Measurements from ENCODE around the gene RBFOX1.

The RBFOX1 gene

DNA sequence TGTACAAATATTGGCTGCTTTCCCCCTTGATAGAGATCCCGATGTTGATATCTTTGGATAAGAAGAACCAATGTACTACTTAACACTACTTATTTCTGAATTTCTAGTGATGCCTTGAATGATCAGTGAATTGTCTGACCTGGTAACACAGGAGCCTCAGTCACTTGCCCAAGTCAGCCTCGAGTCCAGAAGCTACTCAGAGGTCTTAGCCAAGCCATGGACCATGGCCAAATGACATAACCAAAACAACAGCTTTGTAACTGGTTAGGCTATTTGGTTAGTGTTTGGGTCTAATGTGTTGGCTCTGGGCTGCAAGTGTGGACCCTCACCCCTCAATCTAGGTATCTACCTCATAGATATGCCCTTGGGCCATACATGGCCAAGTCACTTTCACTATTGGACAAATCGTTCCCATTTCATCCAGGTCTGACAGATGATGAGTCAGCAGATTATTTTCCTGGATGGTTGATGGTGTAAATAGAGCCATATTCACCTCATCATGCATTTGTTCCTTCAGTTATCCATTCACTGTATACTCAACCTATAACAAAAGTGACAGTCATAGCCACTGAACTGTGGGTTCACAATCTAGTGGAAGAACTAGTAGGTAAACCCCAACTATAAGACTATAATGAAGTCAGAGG is 3.5 kb downstream of the RBFOX1 start:
- Histone ChIP-seq H3K9ac (ENCODE audit: low read depth, low read length) (no peak overlapping the region), H3K27ac (ENCODE audit: low read length) (no peak overlapping the region), H3K4me3 (ENCODE audit: low read length) (no peak overlapping the region), H3K27me3 (ENCODE audit: insufficient read depth, low read length) (no peaks in the 10 kb centered on the region), H3K4me1 (ENCODE audit: insufficient read depth, low read length) (no peaks in the 10 kb centered on the region), H3K9me3 (ENCODE audit: insufficient read depth, low read depth, low read length) (no peaks in the 10 kb centered on the region), H3K36me3 (ENCODE audit: insufficient read depth, low read depth, low read length) (no peaks in the 10 kb centered on the region)

DNA sequence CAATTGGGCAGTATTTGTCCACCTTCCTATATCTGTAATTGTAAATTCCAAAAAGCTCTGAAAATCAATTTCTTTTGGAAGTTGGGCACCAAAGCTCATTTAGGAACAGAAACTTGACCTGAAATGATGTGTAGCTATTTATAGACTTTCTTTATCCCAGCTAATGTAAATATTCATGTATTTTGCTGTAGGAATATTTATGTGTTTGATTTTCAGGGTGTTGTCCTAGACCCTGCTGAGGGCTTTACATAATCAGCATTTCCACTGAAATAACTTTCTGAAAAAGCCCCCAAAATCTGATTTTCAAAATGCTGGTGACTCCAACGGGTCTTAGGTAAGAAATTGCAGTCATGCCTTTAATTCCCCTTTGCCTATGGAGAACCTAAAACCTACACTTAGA is 4.1 kb downstream of the RBFOX1 start:
- no peak overlapping the region for H3K27ac ChIP-seq (ENCODE audit: low read length)
- H3K4me3 ChIP-seq (ENCODE audit: low read length): no peak overlapping the region
- no peaks in the 10 kb centered on the region for H3K9me3 ChIP-seq (ENCODE audit: insufficient read depth, low read depth, low read length)
- H3K4me1 ChIP-seq (ENCODE audit: insufficient read depth, low read length): no peaks in the 10 kb centered on the region
- H3K9ac ChIP-seq (ENCODE audit: low read depth, low read length): no peak overlapping the region
- H3K27me3 ChIP-seq (ENCODE audit: insufficient read depth, low read length): no peaks in the 10 kb centered on the region
- H3K36me3 ChIP-seq (ENCODE audit: insufficient read depth, low read depth, low read length): no peaks in the 10 kb centered on the region

DNA sequence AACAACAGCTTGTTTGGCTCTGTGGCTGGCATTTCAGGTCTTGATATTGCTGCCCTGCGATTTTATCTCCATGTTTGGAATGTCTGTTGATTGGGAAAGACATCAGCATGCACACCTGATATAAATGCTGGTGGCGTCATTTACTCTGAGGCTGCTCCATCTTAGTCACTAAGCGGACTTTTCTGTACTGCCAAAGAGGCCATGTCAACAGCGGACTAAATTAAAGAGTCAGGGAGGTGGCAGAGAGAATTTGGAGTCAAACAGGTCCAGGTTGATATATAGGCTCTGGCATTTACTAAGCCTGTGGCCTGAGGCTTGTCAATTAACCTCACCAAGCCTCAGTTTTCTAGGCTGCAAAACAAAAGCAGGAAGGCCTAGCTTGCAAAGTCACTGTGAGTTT is 6.2 kb downstream of the RBFOX1 start:
- Histone ChIP-seq H3K9ac (ENCODE audit: low read depth, low read length) (no peak overlapping the region), H3K27ac (ENCODE audit: low read length) (no peak overlapping the region), H3K27me3 (ENCODE audit: insufficient read depth, low read length) (no peaks in the 10 kb centered on the region), H3K4me3 (ENCODE audit: low read length) (no peak overlapping the region), H3K36me3 (ENCODE audit: insufficient read depth, low read depth, low read length) (no peaks in the 10 kb centered on the region), H3K9me3 (ENCODE audit: insufficient read depth, low read depth, low read length) (no peaks in the 10 kb centered on the region), H3K4me1 (ENCODE audit: insufficient read depth, low read length) (no peaks in the 10 kb centered on the region)

DNA sequence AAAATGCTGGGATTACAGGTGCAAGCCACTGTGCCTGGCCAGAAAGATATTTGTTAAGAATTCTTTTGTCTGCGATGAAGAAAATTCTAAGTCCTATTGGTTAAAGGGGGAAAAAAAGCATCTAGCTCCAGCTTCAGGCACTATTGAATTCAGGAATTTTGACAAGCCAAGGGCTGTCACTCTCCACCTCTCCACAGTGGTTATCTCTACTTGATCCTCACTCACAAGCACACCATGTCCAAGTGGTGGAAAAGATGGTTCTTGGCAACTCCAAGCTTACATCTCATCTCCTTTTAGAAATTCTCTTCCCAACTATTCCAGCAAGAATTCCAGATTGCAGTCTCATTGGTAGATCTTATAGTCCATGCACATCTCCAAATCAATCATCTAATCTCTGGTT is 7.1 kb downstream of the RBFOX1 start:
- no peaks in the 10 kb centered on the region for H3K4me1 ChIP-seq (ENCODE audit: insufficient read depth, low read length)
- H3K27me3 ChIP-seq (ENCODE audit: insufficient read depth, low read length): no peaks in the 10 kb centered on the region
- H3K9me3 ChIP-seq (ENCODE audit: insufficient read depth, low read depth, low read length): no peaks in the 10 kb centered on the region
- no peaks in the 10 kb centered on the region for H3K36me3 ChIP-seq (ENCODE audit: insufficient read depth, low read depth, low read length)
- H3K9ac ChIP-seq (ENCODE audit: low read depth, low read length): no peak overlapping the region
- H3K27ac ChIP-seq (ENCODE audit: low read length): no peak overlapping the region
- no peak overlapping the region for H3K4me3 ChIP-seq (ENCODE audit: low read length)

DNA sequence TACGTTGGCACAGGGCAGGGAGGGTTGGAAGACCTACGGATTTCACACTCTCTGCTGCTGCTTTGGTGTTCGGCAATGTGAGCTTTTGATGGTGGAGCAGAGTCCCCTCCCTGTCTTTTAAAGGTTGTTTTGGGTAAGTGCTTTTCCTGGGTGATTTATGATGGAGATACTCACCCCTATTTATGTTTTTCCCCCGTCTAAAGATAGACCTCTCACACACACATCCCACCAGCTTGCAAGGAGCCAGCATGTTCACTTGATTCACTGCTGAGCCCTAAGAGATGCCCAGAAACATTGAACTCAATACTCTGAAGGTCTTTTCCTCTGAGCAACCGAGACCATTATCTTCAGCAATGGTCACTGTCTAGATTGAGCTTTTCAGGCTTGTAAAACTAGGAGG is 8.3 kb downstream of the RBFOX1 start:
- Histone ChIP-seq H3K9ac (ENCODE audit: low read depth, low read length) (no peak overlapping the region), H3K9me3 (ENCODE audit: insufficient read depth, low read depth, low read length) (no peaks in the 10 kb centered on the region), H3K4me3 (ENCODE audit: low read length) (no peak overlapping the region), H3K27ac (ENCODE audit: low read length) (no peak overlapping the region), H3K4me1 (ENCODE audit: insufficient read depth, low read length) (no peaks in the 10 kb centered on the region), H3K27me3 (ENCODE audit: insufficient read depth, low read length) (no peaks in the 10 kb centered on the region), H3K36me3 (ENCODE audit: insufficient read depth, low read depth, low read length) (no peaks in the 10 kb centered on the region)

DNA sequence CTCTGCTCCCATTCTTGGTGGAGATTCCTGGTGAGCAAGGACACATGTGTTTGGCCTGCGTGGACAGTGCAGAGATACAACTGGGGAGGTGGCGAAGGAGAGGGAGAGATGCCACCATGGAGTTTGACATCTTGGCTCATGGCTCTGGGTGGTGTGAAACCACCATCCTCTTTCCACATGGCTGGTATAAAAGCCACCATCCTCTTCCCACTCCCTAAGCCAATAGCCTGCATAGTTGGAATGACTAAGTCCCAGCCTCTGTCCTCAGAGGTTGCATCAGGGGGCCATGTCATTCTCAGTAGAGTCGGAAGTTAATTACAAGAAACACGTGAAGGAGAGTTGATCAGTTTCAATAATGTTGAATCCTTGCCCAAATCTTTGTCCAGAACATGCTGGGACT is 10.0 kb downstream of the RBFOX1 start:
- no peak overlapping the region for H3K27ac ChIP-seq (ENCODE audit: low read length)
- H3K9me3 ChIP-seq (ENCODE audit: insufficient read depth, low read depth, low read length): no peaks in the 10 kb centered on the region
- H3K9ac ChIP-seq (ENCODE audit: low read depth, low read length): no peak overlapping the region
- no peaks in the 10 kb centered on the region for H3K27me3 ChIP-seq (ENCODE audit: insufficient read depth, low read length)
- no peaks in the 10 kb centered on the region for H3K36me3 ChIP-seq (ENCODE audit: insufficient read depth, low read depth, low read length)
- no peaks in the 10 kb centered on the region for H3K4me1 ChIP-seq (ENCODE audit: insufficient read depth, low read length)
- no peak overlapping the region for H3K4me3 ChIP-seq (ENCODE audit: low read length)

DNA sequence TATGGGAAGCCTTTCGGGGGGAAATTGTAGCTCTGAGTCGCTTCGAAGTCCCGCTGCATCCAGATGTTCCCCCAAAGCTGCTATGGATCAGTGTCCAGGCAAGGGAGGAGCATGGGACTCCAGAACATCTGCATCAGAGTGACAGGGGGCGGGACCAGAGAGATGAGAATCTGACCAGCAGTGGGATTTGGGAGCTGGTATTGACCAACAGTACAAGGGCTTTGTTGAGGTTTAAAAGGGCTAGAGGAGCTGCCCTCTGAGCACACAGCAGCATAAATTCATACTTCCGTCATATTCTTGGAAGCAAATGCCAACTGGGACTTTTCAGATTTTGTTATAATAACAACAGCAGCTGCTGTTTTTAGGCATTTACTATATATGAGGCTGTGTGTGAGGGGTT is 10.6 kb downstream of the RBFOX1 start:
- Histone ChIP-seq H3K9me3 (ENCODE audit: insufficient read depth, low read depth, low read length) (no peaks in the 10 kb centered on the region), H3K4me3 (ENCODE audit: low read length) (no peak overlapping the region), H3K36me3 (ENCODE audit: insufficient read depth, low read depth, low read length) (no peaks in the 10 kb centered on the region), H3K27ac (ENCODE audit: low read length) (no peak overlapping the region), H3K9ac (ENCODE audit: low read depth, low read length) (no peak overlapping the region), H3K27me3 (ENCODE audit: insufficient read depth, low read length) (no peaks in the 10 kb centered on the region), H3K4me1 (ENCODE audit: insufficient read depth, low read length) (no peaks in the 10 kb centered on the region)

DNA sequence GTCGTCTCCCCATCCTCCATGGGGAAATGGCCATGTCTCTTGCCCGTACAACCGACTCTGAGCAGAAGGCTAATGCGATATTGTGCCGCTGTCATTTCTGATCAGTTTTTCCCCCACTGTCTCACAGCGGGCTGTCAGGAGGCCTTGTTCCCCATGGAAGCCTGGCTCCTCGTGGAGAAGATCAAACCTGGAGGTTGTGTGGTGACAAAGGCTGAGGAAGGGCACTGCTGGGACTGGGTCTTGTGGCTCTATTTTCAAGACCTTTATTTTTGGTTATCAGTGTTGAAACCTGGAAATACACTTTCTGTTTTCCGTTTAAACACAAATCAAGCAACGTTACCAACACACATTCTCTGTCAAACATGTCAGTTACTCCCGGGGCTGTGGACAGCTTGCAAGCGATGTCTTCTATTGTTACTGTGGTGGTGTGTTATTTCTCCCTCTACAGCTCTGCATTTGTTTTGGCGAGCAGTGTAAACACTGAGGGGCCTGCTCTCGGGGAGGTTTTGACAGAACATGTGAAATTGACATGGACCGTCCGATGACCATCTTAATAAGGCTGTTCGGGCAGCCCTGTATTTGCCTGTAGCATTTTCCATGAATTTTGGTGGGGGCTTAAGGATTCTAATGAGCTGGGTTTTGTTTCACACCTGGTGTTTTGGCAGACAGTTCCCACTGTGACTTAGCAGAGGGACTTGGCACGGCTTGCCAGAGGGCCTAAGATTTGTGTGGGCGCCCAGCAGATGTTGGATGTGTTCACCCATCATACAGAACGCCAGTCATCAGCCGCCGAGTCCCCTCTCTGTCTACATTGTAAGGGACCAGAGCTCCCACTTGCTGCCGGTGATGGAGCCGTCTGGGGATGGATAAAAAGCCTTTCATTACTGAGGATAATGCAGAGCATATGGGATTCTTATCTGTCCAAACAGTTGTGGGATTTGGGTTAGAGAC is 12.5 kb downstream of the RBFOX1 start:
- no peaks in the 10 kb centered on the region for H3K9me3 ChIP-seq (ENCODE audit: insufficient read depth, low read depth, low read length)
- H3K9ac ChIP-seq (ENCODE audit: low read depth, low read length): no peak overlapping the region
- H3K27ac ChIP-seq (ENCODE audit: low read length): no peak overlapping the region
- H3K36me3 ChIP-seq (ENCODE audit: insufficient read depth, low read depth, low read length): no peaks in the 10 kb centered on the region
- no peaks in the 10 kb centered on the region for H3K4me1 ChIP-seq (ENCODE audit: insufficient read depth, low read length)
- H3K27me3 ChIP-seq (ENCODE audit: insufficient read depth, low read length): no peaks in the 10 kb centered on the region
- H3K4me3 ChIP-seq (ENCODE audit: low read length): no peak overlapping the region

DNA sequence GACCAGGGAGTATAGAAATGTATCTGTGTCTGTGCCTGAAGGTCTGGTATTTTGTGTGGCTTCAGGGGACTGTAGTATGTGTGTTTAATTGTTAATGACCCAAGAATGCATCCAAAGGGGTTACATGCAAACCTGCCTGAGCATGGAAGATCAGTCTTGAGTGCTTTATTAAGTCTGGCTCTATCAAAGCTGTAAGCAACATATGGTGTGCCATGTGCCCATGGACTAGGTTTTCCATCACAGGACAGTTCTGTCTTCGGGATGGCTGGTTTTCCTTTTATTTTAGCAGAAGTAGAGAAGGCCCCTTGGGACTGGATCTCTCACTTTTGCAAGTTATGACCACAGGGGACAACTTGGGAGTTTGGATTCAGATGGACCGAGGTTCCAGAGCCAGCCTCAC is 18.2 kb downstream of the RBFOX1 start:
- Histone ChIP-seq H3K36me3 (ENCODE audit: insufficient read depth, low read depth, low read length) (no peaks in the 10 kb centered on the region), H3K4me3 (ENCODE audit: low read length) (no peak overlapping the region), H3K9ac (ENCODE audit: low read depth, low read length) (no peak overlapping the region), H3K27me3 (ENCODE audit: insufficient read depth, low read length) (no peaks in the 10 kb centered on the region), H3K27ac (ENCODE audit: low read length) (no peak overlapping the region), H3K9me3 (ENCODE audit: insufficient read depth, low read depth, low read length) (no peaks in the 10 kb centered on the region), H3K4me1 (ENCODE audit: insufficient read depth, low read length) (no peaks in the 10 kb centered on the region)

DNA sequence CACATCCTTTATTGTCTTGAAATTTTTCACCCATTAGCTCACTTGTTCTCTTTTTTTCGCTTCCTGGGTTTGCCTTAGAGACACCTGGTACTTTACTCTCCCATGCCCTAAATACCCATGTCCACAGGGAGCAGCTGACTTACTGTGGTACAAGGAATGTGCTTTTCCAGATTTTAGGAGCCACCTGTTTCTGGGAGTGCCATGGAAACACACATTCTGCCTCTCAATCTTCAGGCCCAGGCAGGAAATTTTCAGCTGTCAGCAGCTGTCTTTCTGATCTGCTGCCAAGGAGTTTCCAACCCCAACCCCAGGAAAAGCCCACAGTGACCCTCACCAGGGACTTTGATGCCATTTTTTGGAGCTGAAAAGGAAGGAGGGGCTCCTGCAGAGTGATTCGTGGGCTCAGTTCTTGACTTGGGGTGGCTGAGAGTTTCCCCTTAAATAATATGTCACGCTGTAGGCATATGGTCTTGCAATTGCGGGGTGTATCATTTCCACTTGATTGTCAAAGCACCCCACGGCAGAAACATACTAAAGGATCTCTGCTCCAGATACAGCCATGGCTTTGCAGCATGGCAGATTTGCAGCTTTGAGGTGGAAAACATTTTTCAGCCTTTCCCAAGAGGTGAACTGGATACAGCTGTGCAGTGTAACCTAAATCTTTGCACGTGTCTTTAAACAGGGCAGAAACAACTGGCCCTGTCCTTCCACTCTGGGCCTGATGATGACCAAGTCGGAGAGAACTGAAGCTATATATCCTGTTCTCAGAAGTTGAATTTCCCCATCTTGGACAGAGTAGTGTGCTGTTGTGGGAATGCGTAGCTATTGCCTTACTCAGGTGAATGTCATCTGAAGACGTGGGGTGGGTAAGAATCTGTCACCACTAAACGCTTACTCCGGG is 19.2 kb downstream of the RBFOX1 start:
- no peaks in the 10 kb centered on the region for H3K9me3 ChIP-seq (ENCODE audit: insufficient read depth, low read depth, low read length)
- H3K4me3 ChIP-seq (ENCODE audit: low read length): no peak overlapping the region
- H3K9ac ChIP-seq (ENCODE audit: low read depth, low read length): no peak overlapping the region
- no peaks in the 10 kb centered on the region for H3K36me3 ChIP-seq (ENCODE audit: insufficient read depth, low read depth, low read length)
- H3K4me1 ChIP-seq (ENCODE audit: insufficient read depth, low read length): no peaks in the 10 kb centered on the region
- no peaks in the 10 kb centered on the region for H3K27me3 ChIP-seq (ENCODE audit: insufficient read depth, low read length)
- no peak overlapping the region for H3K27ac ChIP-seq (ENCODE audit: low read length)

DNA sequence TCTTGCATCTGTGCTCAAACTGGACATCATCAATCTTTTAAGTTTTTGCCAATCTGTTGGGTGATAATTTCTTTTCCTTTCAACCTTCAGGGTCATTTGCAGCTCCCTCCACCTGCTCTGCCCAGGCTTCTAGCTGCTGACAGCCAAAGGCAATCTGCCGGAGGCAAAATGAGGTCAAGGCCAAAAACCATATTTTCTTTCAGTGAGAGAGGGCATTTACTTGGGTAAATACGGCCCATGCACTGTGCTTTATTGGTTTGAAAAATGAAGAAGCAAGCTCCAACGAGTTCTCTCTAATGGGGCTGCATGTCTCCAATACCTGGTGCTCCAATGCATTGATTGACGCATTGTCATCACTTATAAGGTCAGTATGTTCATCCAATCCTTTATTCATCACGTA is 23.1 kb downstream of the RBFOX1 start:
- Histone ChIP-seq H3K27me3 (ENCODE audit: insufficient read depth, low read length) (no peaks in the 10 kb centered on the region), H3K4me1 (ENCODE audit: insufficient read depth, low read length) (no peaks in the 10 kb centered on the region), H3K9ac (ENCODE audit: low read depth, low read length) (no peak overlapping the region), H3K4me3 (ENCODE audit: low read length) (no peak overlapping the region), H3K36me3 (ENCODE audit: insufficient read depth, low read depth, low read length) (no peaks in the 10 kb centered on the region), H3K9me3 (ENCODE audit: insufficient read depth, low read depth, low read length) (no peaks in the 10 kb centered on the region), H3K27ac (ENCODE audit: low read length) (no peak overlapping the region)
